ENCODE data around the gene MEIS3.

MEIS3 gene

DNA sequence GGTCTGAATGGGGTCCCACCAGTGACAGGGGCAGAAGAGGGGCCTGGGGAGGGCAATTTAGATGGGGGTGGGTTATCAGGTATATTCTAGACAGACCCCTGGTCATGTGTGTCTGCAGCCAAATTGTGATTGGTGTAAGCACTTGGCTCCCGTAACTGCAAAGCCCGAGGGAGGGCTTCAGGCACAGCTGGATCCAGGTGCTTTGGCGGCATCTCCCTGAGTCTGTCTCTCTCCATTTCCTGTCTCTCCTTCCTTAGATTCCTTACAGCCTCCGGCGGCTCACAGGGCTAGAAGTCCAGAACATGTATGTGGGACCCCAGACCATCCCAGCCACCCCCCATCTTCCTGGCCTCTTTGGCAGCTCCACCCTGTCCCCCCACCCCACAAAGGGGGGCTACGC, 38.8 kb downstream of the MEIS3 start:
- Histone ChIP-seq H3K4me1 (ENCODE audit: control insufficient read depth, insufficient read depth, low read length) (no peaks in the 10 kb centered on the region; the same call in 1 of the 2 replicates), H3K4me3 (ENCODE audit: low read depth, low read length) (no peak overlapping the region), H3K27ac (ENCODE audit: extremely low read depth, low read depth, low read length) (no peak overlapping the region), H3K9me3 (ENCODE audit: control insufficient read depth, insufficient read depth, low read depth, low read length) (no peaks in the 10 kb centered on the region), H3K36me3 (ENCODE audit: control insufficient read depth in 2 of 2, insufficient read depth in 1 of 2, low read length in 2 of 2) (peaks cover 13 to 63% of the 10 kb centered on the region in 2 experiments)
- CTCF ChIA-PET = interaction anchor here (2.1 kb wide), 1 partner anchor 10 kb away, joined by 13 read pairs; no protein-coding TSS in a partner anchor
- POLR2A ChIA-PET = interaction anchor here (1.2 kb wide), 1 partner anchor 32 kb away, joined by 3 read pairs; the partner anchor contains the start of gene DHX34
- TF ChIP-seq, protein P1, sequence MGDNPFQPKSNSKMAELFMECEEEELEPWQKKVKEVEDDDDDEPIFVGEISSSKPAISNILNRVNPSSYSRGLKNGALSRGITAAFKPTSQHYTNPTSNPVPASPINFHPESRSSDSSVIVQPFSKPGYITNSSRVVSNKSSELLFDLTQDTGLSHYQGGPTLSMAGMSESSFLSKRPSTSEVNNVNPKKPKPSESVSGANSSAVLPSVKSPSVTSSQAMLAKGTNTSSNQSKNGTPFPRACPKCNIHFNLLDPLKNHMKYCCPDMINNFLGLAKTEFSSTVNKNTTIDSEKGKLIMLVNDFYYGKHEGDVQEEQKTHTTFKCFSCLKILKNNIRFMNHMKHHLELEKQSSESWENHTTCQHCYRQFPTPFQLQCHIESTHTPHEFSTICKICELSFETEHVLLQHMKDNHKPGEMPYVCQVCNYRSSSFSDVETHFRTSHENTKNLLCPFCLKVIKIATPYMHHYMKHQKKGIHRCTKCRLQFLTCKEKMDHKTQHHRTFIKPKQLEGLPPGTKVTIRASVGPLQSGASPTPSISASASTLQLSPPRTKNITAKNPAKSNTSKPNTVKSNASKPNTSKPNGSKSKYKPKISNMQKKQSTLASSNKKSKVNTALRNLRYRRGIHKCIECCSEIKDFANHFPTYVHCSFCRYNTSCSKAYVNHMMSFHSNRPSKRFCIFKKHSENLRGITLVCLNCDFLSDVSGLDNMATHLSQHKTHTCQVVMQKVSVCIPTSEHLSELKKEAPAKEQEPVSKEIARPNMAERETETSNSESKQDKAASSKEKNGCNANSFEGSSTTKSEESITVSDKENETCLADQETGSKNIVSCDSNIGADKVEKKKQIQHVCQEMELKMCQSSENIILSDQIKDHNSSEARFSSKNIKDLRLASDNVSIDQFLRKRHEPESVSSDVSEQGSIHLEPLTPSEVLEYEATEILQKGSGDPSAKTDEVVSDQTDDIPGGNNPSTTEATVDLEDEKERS (tag by site-specific recombination; IDR thresholded peaks at IDR 0.05) = peak; percentile 30; the same call in 1 of the 2 replicates
- TF ChIP-seq ZNF239 (tag by site-specific recombination; IDR thresholded peaks at IDR 0.05) = no peak
- TF ChIP-seq, protein P2, sequence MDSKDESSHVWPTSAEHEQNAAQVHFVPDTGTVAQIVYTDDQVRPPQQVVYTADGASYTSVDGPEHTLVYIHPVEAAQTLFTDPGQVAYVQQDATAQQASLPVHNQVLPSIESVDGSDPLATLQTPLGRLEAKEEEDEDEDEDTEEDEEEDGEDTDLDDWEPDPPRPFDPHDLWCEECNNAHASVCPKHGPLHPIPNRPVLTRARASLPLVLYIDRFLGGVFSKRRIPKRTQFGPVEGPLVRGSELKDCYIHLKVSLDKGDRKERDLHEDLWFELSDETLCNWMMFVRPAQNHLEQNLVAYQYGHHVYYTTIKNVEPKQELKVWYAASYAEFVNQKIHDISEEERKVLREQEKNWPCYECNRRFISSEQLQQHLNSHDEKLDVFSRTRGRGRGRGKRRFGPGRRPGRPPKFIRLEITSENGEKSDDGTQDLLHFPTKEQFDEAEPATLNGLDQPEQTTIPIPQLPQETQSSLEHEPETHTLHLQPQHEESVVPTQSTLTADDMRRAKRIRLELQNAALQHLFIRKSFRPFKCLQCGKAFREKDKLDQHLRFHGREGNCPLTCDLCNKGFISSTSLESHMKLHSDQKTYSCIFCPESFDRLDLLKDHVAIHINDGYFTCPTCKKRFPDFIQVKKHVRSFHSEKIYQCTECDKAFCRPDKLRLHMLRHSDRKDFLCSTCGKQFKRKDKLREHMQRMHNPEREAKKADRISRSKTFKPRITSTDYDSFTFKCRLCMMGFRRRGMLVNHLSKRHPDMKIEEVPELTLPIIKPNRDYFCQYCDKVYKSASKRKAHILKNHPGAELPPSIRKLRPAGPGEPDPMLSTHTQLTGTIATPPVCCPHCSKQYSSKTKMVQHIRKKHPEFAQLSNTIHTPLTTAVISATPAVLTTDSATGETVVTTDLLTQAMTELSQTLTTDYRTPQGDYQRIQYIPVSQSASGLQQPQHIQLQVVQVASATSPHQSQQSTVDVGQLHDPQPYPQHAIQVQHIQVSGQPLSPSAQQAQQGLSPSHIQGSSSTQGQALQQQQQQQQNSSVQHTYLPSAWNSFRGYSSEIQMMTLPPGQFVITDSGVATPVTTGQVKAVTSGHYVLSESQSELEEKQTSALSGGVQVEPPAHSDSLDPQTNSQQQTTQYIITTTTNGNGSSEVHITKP (tag by site-specific recombination; IDR thresholded peaks at IDR 0.05) = 0 out of 2 replicates have a peak, but pooled peaks have one; percentile 21
- no peak for TF ChIP-seq ZBTB48 (tag by site-specific recombination; IDR thresholded peaks at IDR 0.05)

DNA sequence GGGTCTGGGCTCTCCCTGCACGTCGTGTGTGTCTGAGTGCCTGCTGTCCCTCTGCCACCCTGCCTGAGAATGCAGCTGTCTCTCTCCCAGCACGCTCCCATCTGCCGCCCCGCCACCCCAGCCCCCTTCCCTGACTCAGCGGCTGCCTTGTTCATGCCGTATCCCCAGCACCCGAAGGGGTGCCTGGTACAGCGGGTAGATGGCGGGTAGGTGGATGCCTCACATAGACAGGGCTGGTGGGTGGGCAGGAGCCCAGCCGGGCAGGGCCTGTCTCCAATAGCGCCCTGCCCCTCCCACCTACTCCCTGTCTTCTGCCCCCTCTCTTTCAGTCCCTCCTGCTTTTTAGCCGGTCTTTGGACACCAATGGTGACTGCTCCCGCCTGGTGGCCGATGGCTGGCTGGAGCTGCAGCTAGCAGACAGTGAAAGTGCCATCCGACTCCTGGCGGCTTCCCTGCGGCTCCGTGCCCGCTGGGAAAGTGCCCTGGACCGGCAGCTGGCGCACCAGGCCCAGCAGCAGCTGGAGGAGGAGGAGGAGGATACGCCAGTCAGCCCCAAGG, 39.9 kb downstream of the MEIS3 start:
- Histone ChIP-seq H3K4me3 (ENCODE audit: low read depth, low read length) (no peak overlapping the region), H3K36me3 (ENCODE audit: control insufficient read depth in 2 of 2, insufficient read depth in 1 of 2, low read length in 2 of 2) (peaks cover 13 to 74% of the 10 kb centered on the region in 2 experiments), H3K27ac (ENCODE audit: extremely low read depth, low read depth, low read length) (no peak overlapping the region), H3K9me3 (ENCODE audit: control insufficient read depth, insufficient read depth, low read depth, low read length) (no peaks in the 10 kb centered on the region), H3K4me1 (ENCODE audit: control insufficient read depth, insufficient read depth, low read length) (no peaks in the 10 kb centered on the region; the same call in 1 of the 2 replicates)
- POLR2A ChIA-PET = no interaction called here
- TF ChIP-seq ZNF2 (tag by site-specific recombination; IDR thresholded peaks at IDR 0.05) = no peak
- TF ChIP-seq, protein P3, sequence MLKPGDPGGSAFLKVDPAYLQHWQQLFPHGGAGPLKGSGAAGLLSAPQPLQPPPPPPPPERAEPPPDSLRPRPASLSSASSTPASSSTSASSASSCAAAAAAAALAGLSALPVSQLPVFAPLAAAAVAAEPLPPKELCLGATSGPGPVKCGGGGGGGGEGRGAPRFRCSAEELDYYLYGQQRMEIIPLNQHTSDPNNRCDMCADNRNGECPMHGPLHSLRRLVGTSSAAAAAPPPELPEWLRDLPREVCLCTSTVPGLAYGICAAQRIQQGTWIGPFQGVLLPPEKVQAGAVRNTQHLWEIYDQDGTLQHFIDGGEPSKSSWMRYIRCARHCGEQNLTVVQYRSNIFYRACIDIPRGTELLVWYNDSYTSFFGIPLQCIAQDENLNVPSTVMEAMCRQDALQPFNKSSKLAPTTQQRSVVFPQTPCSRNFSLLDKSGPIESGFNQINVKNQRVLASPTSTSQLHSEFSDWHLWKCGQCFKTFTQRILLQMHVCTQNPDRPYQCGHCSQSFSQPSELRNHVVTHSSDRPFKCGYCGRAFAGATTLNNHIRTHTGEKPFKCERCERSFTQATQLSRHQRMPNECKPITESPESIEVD (tag by site-specific recombination; IDR thresholded peaks at IDR 0.05) = no peak
- TF ChIP-seq, protein P4, sequence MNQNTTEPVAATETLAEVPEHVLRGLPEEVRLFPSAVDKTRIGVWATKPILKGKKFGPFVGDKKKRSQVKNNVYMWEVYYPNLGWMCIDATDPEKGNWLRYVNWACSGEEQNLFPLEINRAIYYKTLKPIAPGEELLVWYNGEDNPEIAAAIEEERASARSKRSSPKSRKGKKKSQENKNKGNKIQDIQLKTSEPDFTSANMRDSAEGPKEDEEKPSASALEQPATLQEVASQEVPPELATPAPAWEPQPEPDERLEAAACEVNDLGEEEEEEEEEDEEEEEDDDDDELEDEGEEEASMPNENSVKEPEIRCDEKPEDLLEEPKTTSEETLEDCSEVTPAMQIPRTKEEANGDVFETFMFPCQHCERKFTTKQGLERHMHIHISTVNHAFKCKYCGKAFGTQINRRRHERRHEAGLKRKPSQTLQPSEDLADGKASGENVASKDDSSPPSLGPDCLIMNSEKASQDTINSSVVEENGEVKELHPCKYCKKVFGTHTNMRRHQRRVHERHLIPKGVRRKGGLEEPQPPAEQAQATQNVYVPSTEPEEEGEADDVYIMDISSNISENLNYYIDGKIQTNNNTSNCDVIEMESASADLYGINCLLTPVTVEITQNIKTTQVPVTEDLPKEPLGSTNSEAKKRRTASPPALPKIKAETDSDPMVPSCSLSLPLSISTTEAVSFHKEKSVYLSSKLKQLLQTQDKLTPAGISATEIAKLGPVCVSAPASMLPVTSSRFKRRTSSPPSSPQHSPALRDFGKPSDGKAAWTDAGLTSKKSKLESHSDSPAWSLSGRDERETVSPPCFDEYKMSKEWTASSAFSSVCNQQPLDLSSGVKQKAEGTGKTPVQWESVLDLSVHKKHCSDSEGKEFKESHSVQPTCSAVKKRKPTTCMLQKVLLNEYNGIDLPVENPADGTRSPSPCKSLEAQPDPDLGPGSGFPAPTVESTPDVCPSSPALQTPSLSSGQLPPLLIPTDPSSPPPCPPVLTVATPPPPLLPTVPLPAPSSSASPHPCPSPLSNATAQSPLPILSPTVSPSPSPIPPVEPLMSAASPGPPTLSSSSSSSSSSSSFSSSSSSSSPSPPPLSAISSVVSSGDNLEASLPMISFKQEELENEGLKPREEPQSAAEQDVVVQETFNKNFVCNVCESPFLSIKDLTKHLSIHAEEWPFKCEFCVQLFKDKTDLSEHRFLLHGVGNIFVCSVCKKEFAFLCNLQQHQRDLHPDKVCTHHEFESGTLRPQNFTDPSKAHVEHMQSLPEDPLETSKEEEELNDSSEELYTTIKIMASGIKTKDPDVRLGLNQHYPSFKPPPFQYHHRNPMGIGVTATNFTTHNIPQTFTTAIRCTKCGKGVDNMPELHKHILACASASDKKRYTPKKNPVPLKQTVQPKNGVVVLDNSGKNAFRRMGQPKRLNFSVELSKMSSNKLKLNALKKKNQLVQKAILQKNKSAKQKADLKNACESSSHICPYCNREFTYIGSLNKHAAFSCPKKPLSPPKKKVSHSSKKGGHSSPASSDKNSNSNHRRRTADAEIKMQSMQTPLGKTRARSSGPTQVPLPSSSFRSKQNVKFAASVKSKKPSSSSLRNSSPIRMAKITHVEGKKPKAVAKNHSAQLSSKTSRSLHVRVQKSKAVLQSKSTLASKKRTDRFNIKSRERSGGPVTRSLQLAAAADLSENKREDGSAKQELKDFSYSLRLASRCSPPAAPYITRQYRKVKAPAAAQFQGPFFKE (tag by site-specific recombination; IDR thresholded peaks at IDR 0.05; ENCODE audit: borderline replicate concordance) = no peak
- TF ChIP-seq SCRT1 (tag by site-specific recombination; IDR thresholded peaks at IDR 0.05; ENCODE audit: borderline replicate concordance) = no peak
- TF ChIP-seq ZNF548 (tag by site-specific recombination; IDR thresholded peaks at IDR 0.05) = no peak
- TF ChIP-seq GLIS2 (tag by site-specific recombination; IDR thresholded peaks at IDR 0.05) = no peak
- TF ChIP-seq ZNF776 (tag by site-specific recombination; IDR thresholded peaks at IDR 0.05; ENCODE audit: borderline replicate concordance) = no peak
- CTCF ChIA-PET = interaction anchor here (0.5 to 2.1 kb wide), 3 partner anchors 12 to 62 kb away, joined by 3 to 13 read pairs (median 8); no protein-coding TSS in a partner anchor

Measured in HEK293 (cell line).